ENCODE measurements around the gene DIPK1B.

GRCh38 chr9:136740069-136740468 is 27.7 kb downstream of the DIPK1B start:
- TF ChIP-seq EZH2 (IDR thresholded peaks at IDR 0.05; ENCODE audit: borderline replicate concordance, low read depth, low read length, severe bottlenecking) (no peak), CTCF (IDR thresholded peaks at IDR 0.05; ENCODE audit: borderline replicate concordance, extremely low read depth, low read length, poor library complexity, severe bottlenecking) (no peak)
